HG02938 (cell line): ENCODE results near the gene C2orf69.
"Not testable (repeated sequence)": the region's sequence is repeated elsewhere in the genome, so short reads cannot be mapped to it uniquely, and the experiment has no call there.

Experiments
- ATAC-seq: cut with Tn5 transposase; IDR thresholded peaks from one replicate; pipeline ENCODE4 v1.9.1; 2021; ENCODE audit warnings: mild to moderate bottlenecking, moderate library complexity; ENCODE audit not compliant: unreplicated experiment

Gene C2orf69

DNA sequence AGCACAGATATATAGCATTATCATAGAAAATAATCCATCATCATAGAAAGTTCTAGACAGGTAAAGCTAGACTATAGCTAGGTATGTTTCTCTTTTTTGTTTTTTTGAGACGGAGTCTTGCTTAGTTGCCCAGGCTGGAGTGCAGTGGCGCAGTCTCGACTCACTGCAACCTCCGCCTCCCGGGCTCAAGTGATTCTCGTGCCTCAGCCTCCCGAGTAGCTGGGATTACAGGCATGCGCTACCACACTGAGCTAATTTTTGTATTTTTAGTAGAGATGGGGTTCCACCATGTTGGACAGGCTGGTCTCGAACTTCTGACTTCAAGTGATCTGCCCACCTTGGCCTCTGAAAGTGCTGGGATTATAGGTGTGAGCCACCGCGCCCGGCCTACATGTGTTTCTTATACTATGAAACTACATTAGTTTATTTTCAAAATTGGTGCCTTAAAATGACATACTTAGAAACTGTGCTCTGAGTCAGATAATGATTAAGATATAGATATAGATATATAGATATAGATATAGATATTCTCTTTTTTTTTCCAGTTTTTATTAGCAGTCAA, 1.5 kb downstream of the C2orf69 start:
- not testable (repeated sequence) for ATAC-seq

DNA sequence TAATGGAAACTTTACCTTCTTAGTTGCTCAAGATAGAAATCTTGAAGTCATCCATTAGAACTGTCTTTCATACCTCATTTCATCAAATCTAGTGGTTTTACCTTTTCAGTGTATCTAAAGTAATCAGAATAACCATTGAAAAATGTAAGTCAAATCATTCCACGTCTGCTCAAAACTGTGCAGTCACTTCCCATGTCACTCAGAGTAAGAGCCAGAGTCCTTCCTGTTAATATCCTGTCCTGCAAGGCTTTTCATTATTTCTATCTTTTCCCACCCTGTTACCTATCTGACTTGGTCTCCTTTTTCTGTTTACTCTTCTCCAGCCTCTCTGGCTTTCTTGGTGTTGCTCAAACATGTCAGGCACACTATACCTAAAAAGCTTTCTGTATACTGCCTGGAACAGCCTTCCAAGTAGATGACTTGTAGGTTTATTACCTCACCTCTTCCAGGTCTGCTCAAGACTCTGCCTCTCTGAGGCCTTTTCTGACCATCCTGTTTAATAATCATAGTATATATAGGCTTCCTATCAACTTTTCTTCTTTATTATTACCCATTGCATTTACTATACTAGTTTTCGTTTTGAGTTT, 3.4 kb downstream of the C2orf69 start:
- no peak for ATAC-seq

DNA sequence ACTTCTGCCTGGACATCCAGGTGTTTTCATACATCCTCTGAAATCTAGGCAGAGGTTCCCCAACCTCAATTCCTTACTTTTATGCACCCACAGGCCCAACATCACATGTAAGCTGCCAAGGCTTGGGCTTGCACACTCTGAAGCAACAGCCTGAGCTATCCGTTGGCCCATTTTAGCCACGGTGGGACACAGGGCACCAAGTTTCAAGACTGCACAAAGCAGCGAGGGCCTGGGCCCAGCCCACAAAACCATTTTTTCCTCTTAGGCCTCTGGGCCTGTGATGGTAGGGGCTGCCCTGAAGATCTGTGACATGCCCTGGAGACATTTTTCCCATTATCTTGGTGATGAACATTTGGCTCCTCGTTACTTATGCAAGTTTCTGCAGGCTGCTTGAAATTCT, 5.9 kb downstream of the C2orf69 start:
- ATAC-seq = no peak

DNA sequence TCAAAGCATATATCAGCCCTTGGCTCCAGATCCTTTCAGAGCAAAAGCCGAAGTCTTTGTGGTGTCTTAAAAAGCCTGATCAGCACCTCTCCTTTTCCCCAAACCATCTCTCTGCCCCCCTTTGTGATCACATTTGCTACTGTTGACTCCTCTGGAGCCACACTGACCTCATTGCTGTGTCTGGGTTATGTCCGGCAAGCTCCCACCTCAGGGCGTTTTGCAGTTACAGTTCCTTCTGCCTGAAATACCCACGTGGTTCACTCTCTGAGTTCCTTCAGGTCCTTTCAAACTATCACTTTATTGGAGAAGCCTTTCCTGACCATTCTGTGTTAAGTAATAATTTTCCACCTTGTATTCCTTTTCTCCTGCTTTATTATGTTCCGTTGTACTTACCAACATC, 11.8 kb downstream of the C2orf69 start:
- ATAC-seq = no peak

DNA sequence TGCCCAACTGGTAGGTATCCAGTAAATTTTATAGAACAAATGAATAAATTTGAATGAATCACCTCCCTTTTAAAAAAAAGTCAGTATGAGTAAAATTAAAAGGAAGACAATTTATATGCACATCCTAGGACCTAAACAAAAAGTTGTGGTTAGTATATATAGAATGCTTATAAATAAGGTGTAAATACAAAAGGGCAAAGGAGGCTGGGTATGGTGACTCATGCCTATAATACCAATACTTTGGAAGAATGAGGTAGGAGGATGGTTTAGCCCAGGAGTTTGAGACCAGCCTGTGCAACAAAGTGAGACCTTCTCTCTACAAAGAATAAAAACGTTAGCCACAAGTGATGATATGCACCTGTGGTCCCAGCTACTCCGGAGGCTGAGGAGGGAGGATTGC, 12.8 kb downstream of the C2orf69 start:
- ATAC-seq = no peak

DNA sequence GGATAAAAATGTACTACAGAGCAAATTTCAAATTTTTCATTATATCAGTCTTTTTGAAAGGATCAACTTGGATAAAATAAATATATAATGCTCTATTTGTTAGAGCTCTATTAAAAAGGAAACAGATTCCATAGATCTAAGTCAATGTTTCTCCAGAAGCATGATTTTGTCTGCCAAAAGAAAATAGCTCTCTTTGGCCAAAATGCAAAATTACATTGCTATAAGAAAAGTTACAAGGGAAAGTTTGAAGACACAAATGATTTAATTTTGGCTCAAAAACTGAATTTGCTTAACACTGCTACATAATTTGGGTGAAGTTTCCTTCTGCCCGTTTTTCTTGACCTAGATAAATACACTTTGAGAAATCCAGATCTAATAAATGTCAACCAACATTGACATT, 15.7 kb downstream of the C2orf69 start:
- ATAC-seq = no peak

DNA sequence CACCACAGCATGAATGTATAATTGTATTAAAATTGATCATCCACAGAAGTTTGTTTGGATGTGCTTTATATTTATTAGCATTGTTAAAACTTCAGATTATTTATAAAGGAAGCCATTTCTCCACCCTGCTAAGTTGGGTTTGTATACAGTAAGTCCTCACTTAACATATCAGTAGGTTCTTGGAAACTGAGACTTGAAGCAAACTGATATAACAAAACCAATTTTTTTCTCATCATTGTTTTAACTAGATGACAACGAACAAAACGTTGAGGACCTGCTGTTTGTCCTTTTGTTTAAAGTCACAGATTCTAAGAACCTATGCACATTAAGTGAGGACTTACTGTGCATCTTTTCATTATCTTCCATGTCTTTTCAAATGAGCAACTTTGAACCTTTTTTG, 17.1 kb downstream of the C2orf69 start:
- ATAC-seq = no peak

DNA sequence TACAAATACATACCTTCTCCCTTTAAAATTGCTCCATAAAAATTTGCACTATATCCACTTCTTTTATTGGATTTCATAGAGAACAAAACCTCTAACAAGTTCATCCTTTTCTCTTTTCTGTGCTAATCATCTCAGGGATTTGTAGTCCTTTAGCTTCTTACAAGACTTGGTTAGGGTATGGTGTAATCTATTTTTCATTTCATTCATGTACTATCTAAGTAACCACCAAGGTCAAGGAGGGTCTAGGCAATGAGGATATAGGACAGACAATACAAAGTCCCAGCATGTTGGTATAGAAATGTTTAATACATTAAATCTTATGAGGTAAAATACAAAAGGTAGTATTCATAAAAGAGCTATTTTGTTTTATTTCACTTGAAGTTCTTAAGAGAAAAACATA, 17.5 kb downstream of the C2orf69 start:
- ATAC-seq = no peak

DNA sequence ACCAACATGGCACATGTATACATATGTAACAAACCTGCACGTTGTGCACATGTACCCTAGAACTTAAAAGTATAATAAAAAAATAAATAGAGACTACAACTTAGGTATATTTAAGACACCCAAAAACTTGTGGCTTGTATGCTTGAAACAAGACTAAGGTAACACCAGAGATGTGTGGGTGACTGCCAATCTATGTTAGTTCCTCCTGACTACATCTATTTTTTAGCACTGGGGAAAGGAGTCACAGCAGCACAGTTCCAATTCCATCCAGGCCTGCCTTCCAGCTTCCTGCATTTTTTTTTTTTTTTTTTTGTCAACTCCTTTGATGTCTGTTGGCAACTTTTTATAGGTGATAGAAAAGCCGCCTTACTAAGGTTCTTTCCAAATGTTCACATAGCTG, 18.2 kb downstream of the C2orf69 start:
- no peak for ATAC-seq

DNA sequence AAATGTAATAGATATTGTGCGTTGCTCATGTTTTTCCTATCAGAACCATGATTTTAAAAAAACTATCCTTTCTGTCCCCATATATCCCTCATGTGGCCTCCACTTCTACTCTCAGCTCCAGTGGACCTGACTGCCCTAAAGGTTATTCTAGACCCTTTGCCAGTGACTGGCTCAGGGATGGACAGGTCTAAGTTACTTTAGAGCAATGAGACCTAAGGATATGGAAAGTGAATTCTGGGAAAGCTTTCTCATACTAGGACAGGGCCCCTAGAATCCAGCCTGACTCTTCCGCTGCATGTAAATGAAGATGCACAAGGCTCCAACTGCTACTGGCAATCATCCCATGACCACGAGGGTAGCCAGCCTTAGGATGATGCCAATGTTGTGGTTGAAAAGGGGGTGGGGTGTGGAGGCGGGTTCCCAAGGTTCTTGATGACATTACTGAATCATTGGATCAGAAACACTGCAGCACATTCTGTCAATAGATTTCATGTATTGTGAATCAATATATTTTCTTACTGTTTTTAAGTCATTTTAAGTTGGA, 21.3 kb downstream of the C2orf69 start:
- no peak for ATAC-seq

DNA sequence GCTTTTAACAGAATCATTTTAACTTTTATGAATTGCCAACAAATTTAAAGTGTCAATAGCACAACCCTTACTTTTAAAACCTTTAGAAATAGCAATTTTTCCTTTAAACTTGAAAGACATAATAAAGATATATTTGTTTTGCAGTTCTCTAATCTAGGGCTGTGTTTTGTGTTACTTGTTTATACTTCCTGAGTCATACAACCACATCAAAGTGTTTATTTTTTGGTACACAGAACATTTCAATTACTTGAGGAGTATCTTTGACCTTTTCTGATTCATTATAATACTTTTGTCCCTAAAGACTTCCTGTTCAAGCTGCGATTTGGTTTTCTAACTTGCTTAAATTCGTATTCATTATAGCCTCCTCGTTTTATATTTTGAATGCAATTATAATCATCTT, 22.4 kb downstream of the C2orf69 start:
- ATAC-seq = no peak

DNA sequence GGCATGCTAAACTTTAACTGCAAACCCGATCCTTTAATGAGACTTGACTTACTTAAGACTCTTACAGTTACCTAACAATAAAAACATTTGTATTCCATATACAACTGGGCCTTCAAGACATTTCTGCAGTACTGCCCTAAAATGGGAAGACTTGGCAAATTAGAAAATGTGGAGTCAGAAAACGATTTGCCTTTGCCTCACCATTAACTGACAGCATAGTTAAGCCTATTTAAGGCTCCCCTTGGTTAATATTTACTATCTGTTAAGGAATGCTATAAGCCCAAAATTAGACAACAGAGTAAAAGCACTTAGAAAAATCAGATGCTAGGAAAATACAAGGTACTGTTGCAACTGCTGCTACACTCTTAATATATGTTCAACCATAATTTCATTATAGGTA, 25.5 kb downstream of the C2orf69 start:
- no peak for ATAC-seq

DNA sequence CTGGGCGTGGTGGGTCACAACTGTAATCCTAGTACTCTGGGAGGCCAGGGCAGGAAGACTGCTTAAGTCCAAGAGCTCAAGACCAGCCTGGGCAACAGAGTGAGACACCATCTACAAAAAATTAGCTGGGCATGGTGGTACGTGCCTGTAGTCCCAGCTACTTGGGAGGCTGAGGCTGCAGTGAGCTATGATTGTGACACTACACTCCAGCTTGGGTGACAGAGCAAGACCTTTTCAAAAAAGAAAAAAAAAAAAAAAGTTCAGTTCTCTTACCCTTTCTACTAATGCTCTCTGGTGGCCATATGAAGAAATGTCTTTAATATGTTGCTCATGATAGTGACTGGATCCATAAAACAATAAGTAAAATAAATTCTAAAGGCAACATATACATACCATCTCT, 29.3 kb downstream of the C2orf69 start:
- peak; percentile 69 for ATAC-seq

DNA sequence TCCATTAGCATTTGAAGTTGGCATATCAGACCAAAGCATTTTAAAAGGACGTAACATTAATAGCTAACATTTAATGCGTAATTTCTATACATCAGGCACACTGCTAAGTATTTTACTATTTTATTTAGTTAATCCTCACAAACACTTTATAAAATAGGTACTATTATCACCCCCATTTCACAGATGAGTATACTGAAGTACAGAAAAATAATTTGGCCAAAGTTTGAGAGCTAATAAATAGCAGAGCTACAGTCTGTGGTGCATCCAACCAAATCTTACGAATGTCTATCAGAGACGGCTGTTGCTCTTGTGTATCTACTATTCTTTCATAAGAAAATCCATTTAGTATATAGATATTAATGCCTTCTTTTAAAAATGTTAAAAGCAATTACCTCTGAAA, 32.3 kb downstream of the C2orf69 start:
- ATAC-seq = no peak

DNA sequence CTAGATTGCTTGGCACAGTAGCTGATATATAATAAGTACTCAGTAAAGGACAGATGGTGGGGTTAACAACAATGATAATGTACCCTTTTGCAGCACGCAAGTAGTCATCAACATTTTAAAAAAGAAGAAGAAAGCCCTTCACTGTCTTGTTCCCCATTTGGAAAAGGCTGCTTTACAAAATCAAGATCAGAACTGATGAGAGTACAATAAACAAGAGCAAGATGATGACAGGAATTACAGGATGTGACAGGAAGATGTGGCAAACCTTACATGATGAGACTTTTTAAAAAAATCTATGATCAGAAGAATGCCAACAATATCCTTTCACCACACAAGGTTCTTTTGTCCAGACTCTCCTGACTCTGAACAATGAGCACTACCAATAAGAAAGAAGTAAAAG, 35.1 kb downstream of the C2orf69 start:
- ATAC-seq = no peak

DNA sequence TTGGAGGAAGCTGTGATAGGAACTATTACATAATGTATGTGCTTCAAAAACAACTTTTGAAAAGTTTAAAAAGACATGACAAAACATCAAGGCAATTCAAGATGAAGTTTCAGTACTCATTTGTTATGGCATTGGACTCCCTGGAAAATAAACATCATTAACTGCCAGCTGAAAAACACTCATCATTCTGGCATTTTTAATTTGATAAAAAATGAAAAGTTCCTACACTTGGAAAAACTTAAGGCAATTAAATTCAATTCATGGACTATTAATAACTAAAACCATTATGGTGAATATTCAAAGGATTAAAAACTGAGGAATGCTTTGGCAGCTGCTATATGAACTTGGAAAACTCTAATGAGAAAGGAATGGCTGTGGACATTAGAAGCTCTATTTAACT, 35.7 kb downstream of the C2orf69 start:
- no peak for ATAC-seq

DNA sequence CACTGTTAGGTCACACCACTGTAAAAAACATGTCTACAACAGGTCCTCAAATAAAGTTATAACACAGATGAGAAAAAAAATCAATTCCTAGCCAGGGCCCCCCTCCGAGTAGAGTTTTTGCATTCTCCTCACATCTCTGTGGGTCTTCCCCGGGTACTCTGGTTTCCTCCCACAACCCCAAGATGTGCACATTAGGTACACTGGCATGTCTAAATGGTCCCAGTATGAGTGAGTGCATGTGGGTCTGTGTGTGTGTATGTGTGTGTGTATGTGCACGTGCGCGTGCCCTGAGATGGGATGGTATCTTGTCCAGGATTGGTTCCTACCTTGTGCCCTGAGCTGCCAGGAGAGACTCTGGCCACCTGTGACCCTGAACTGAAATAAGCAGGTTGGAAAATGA, 39.3 kb downstream of the C2orf69 start:
- ATAC-seq = no peak

DNA sequence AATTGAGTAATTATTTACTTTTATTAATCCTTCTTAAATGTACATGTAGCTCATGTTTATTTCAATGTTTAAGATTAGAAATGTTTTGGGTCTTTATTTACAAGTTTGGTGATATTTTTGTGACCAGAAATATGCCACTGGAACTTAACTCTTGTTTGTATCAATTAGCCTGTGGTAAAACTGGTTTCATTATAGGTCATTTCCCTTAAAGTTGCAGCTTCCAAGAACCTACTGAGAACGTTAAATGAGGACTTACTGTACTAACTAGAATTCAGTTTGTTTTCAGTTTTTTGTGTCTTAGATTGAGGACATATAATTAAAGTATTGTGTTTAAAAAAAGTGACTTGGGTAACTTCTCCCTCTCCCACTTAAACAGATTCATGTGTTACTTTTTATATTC, 39.9 kb downstream of the C2orf69 start:
- ATAC-seq = no peak

DNA sequence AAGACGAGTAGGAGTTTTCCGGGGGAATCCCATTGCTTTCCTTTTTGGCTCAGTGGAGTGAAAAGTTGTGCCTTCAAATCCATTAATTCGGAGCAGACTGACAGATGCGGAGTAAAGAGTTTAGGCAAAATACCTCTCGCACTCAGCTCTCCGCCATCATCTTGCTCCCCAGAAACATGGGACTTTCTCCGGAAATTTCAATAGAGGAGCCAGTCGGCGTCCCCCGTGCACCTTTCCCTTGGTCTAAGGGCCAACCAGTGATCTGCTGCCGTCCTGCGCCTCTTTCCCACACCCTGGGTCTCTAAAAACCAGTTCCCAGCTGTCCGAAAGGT, 43.9 kb downstream of the C2orf69 start:
- peak; percentile 37 for ATAC-seq

DNA sequence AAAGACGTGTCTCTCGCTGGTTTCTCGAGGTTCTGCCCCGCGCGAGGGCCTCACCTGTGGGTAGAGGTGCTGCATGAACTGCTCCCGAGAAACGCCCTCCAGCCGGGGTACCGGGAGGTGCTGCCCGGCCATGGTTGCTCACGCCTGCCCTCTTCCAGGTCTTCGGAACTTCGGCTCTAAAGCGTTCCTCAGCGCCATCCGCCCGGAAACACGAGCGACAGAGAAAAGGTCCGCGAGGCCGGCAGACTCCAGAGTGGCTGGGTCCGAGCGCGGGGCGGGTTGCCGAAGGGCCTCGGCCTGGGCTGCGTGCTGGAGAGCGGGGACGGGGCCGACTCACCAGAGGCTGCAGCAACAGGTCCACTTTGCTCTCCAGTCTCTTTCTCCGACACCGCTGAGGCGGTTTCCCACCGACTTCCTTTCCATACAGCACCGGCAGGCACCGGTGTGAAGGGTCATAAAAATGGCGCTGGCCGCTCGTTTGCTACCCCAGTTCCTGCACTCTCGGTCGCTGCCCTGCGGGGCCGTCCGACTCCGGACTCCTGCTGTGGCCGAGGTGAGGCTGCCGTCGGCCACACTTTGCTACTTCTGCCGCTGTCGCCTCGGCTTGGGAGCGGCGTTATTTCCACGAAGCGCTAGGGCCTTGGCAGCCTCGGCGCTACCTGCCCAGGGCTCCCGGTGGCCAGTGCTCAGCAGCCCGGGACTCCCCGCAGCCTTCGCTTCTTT, 44.4 kb downstream of the C2orf69 start, which contains the start of the genes MAIP1 and TYW5:
Gene MAIP1 (plus strand): TSS at position 244 of the 723 bp plus-strand sequence. CDS start 217 bp downstream, at position 461.
Gene TYW5 (minus strand): TSS at position 153 of the 723 bp plus-strand sequence. CDS start 21 bp downstream, at position 132.
- ATAC-seq = peak; percentile 78

DNA sequence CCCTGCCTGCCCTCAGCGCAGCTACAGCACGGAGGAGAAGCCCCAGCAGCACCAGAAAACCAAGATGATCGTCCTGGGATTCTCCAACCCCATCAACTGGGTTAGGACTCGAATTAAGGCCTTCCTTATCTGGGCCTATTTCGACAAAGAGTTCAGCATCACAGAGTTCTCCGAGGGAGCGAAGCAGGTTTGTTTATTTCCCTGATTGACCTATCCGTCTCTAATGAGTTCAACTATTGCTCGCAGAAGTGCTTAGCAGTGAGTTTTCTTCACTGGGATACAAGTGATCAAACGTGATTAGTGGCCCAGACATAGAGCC, 44.9 kb downstream of the C2orf69 start:
- no peak for ATAC-seq

DNA sequence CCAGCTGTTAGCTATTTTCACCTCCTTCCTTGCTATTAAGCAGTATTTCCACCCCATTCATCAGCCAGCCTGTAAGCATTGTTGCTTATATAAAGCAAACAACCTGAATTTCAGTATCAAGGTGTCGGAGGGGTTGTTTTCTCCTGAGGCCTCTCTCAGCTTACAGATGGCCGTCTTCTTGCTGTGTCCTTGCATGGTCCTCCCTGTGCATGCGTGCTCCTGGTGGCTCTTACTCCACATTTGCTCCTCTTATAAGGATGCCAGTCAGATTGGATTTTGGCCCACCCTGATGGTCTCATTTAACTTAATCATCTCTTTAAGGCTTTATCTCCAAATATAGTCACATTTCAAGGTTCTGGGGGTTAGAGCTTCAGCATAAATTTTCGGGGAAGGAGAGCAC, 46.9 kb downstream of the C2orf69 start:
- ATAC-seq = no peak
